HL-60 (cell line): ENCODE data around the gene ABI3BP.

ENCODE experiments used
- DNase-seq, 2 experiments: peaks; one replicate each; pipeline ENCODE4 v3.0.0-alpha.2; 2010 to 2020; ENCODE audit warnings: low read depth in 1 of 2, low spot score in 1 of 2
- H3K27ac ChIP-seq: fragments of 250-450 bp; sonication (Bioruptor Pico); replicated peaks from 2 replicates; pipeline ENCODE4 v1.5.1; 2020; ENCODE audit warnings: mild to moderate bottlenecking, moderate library complexity
- H3K27me3 ChIP-seq: fragments of 250-450 bp; sonication (Bioruptor Pico); 2 replicates; pipeline ENCODE4 v1.5.1; 2021; ENCODE audit warnings: mild to moderate bottlenecking, moderate library complexity; ENCODE audit not compliant: insufficient read depth, poor library complexity, severe bottlenecking
- H3K4me3 ChIP-seq: replicated peaks from 2 replicates; pipeline ENCODE4 v1.5.1; 2011; ENCODE audit warnings: mild to moderate bottlenecking, control low read depth, low read length; ENCODE audit not compliant: insufficient read depth
- GABPA ChIP-seq: IDR thresholded peaks from 2 replicates; pipeline ENCODE4 v1.6.1; 2012; ENCODE audit warnings: low read depth
- POLR2AphosphoS5 ChIP-seq: IDR thresholded peaks from 2 replicates; pipeline ENCODE4 v1.6.1; 2012; ENCODE audit warnings: low read depth
- SPI1 ChIP-seq: IDR thresholded peaks from 2 replicates; pipeline ENCODE4 v1.6.1; 2012; ENCODE audit warnings: low read depth, mild to moderate bottlenecking, borderline replicate concordance
- TF ChIP-seq, protein P1 (sequence below): IDR thresholded peaks from one replicate; pipeline ENCODE4 v1.5.1; 2011; ENCODE audit warnings: low read length, control low read depth, inconsistent platforms; ENCODE audit not compliant: insufficient read depth
- TF ChIP-seq, protein P2 (sequence below): IDR thresholded peaks from 2 replicates; pipeline ENCODE4 v1.6.1; 2012; ENCODE audit warnings: low read depth; ENCODE audit not compliant: insufficient replicate concordance

Gene ABI3BP

DNA sequence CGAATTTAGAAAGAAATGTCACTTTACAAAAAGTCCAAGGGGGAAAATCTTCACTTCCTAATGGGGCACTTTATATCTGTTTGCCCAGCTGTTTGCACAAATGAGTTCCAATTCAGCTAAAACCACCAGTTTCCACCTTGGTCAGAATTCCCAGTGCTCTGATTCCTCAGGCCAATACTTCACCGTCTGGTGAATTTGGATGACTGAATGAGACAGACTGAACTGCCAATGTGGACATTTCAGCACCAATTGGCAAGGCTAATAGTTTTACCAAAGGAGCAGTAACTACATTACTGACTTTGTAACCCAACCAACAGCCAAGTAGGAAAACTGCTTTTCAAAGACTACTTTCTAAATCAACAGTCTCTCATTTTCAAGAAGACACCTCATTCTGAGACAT lies 51.8 kb downstream of the ABI3BP start:
- H3K27ac ChIP-seq, result no peak overlapping the region
- no peak overlapping the region for H3K4me3 ChIP-seq
- no peak for DNase-seq
- TF ChIP-seq POLR2AphosphoS5, result no peak
- TF ChIP-seq, protein P1, sequence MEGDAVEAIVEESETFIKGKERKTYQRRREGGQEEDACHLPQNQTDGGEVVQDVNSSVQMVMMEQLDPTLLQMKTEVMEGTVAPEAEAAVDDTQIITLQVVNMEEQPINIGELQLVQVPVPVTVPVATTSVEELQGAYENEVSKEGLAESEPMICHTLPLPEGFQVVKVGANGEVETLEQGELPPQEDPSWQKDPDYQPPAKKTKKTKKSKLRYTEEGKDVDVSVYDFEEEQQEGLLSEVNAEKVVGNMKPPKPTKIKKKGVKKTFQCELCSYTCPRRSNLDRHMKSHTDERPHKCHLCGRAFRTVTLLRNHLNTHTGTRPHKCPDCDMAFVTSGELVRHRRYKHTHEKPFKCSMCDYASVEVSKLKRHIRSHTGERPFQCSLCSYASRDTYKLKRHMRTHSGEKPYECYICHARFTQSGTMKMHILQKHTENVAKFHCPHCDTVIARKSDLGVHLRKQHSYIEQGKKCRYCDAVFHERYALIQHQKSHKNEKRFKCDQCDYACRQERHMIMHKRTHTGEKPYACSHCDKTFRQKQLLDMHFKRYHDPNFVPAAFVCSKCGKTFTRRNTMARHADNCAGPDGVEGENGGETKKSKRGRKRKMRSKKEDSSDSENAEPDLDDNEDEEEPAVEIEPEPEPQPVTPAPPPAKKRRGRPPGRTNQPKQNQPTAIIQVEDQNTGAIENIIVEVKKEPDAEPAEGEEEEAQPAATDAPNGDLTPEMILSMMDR, result no peak
- TF ChIP-seq GABPA, result no peak
- no peak for TF ChIP-seq SPI1
- TF ChIP-seq, protein P2, sequence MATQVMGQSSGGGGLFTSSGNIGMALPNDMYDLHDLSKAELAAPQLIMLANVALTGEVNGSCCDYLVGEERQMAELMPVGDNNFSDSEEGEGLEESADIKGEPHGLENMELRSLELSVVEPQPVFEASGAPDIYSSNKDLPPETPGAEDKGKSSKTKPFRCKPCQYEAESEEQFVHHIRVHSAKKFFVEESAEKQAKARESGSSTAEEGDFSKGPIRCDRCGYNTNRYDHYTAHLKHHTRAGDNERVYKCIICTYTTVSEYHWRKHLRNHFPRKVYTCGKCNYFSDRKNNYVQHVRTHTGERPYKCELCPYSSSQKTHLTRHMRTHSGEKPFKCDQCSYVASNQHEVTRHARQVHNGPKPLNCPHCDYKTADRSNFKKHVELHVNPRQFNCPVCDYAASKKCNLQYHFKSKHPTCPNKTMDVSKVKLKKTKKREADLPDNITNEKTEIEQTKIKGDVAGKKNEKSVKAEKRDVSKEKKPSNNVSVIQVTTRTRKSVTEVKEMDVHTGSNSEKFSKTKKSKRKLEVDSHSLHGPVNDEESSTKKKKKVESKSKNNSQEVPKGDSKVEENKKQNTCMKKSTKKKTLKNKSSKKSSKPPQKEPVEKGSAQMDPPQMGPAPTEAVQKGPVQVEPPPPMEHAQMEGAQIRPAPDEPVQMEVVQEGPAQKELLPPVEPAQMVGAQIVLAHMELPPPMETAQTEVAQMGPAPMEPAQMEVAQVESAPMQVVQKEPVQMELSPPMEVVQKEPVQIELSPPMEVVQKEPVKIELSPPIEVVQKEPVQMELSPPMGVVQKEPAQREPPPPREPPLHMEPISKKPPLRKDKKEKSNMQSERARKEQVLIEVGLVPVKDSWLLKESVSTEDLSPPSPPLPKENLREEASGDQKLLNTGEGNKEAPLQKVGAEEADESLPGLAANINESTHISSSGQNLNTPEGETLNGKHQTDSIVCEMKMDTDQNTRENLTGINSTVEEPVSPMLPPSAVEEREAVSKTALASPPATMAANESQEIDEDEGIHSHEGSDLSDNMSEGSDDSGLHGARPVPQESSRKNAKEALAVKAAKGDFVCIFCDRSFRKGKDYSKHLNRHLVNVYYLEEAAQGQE, result no peak
- no peaks in the 10 kb centered on the region for H3K27me3 ChIP-seq

DNA sequence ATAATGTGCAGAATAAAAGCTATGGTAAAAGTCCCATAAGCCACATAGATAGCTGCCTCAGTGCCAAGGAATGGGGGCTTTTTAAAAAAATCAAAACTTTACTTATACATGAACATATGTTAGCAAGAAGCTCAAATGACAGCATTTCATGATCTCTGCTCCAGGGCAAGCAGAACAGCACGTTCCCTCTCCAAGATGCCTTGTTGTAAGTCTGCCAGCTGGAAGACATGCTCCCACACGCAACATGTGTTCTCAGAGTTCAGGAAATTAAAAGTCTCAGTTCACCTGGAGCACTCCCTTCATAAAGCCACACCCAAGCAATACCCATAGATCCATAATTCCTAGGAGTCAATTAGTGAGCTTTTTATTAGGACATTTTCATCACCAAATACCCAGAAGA lies 52.2 kb downstream of the ABI3BP start:
- Histone ChIP-seq H3K27me3 (no peaks in the 10 kb centered on the region), H3K27ac (no peak overlapping the region), H3K4me3 (no peak overlapping the region)
- TF ChIP-seq, protein P1, result no peak
- TF ChIP-seq GABPA (no peak), POLR2AphosphoS5 (no peak), SPI1 (no peak)
- TF ChIP-seq, protein P2, result no peak
- DNase-seq, result no peak

DNA sequence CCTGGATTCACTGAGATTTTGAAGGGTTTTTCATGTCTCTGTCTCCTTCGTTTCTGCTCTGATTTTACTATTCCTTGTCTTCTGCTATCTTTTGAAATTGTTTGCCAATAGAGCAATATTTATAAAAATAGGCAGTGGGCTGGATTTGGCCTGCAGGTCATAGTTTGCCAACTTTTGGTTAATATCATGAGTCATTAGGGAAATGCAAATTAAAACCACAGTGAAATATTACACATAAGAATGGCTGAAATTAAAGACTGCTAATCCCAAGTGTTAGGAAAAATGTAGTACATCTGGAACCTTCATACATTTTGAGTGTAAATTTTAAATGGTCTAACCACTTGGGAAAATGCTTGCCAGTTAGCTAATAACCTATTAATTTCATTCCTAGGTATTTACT lies 56.3 kb downstream of the ABI3BP start:
- DNase-seq, result no peak
- no peak overlapping the region for H3K27ac ChIP-seq

More for the DNA sequence above, 56.3 kb downstream of the ABI3BP start:
- Histone ChIP-seq H3K27me3 (no peaks in the 10 kb centered on the region), H3K4me3 (no peak overlapping the region)
- TF ChIP-seq, protein P2, result no peak
- TF ChIP-seq GABPA (no peak), POLR2AphosphoS5 (no peak), SPI1 (no peak)
- TF ChIP-seq, protein P1, result no peak
